Measurements from ENCODE around the gene SOX18.
"Not testable (repeated sequence)": the region's sequence is repeated elsewhere in the genome, so short reads cannot be mapped to it uniquely, and the experiment has no call there.

The SOX18 gene

DNA sequence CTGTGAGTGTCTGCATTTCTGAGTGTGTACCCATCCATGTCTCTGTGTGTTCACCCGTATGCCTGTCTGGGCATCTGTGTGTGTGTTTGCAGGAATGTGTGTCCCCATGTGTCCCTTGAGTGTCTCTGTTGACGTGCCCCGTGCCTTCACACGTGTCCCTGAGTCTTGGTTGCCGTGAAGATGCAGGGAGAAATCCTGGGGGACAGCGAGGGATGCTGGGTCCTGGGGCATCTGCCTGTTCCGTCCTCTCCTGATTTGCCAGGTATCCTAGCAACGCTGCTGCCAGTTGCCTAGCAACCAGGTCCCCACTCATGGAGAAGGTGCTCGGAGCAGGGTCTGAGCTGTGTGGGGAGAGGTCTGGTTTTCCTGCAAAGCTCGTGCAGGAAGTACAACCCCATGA, 40.7 kb upstream of the SOX18 start:
- Histone ChIP-seq H3K4me3 (no peak overlapping the region), H3K4me2 (no peak overlapping the region), H3K27me3 (peaks cover 35% of the 10 kb centered on the region), H3K9me3 (peaks cover 25% of the 10 kb centered on the region), H3K4me1 (peaks cover 11% of the 10 kb centered on the region; the same call in 1 of the 2 replicates), H3K27ac (no peak overlapping the region), H3K9ac (no peak overlapping the region), H3K36me3 (no peaks in the 10 kb centered on the region), H4K20me1 (peaks cover 40% of the 10 kb centered on the region)
- TF ChIP-seq Cebpa-rat (IDR thresholded peaks at IDR 0.05), result no peak

DNA sequence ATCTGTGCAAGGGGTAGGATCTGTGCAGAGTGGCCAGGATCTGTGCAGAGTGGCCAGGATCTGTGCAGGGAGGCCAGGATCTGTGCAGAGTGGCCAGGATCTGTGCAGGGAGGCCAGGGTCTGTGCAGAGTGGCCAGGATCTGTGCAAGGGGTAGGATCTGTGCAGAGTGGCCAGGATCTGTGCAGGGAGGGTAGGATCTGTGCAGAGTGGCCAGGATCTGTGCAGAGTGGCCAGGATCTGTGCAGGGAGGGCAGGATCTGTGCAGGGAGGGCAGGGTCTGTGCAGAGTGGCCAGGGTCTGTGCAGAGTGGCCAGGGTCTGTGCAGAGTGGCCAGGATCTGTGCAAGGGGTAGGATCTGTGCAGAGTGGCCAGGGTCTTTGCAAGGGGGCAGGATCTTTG, 39.1 kb upstream of the SOX18 start:
- not testable (repeated sequence) for H3K9ac ChIP-seq, H3K36me3 ChIP-seq, H3K4me2 ChIP-seq, H3K4me3 ChIP-seq, H3K27ac ChIP-seq
- H3K27me3 ChIP-seq, result peaks cover 51% of the 10 kb centered on the region
- peaks cover 54% of the 10 kb centered on the region for H4K20me1 ChIP-seq
- peaks cover 22% of the 10 kb centered on the region for H3K4me1 ChIP-seq
- H3K9me3 ChIP-seq, result peaks cover 25% of the 10 kb centered on the region

DNA sequence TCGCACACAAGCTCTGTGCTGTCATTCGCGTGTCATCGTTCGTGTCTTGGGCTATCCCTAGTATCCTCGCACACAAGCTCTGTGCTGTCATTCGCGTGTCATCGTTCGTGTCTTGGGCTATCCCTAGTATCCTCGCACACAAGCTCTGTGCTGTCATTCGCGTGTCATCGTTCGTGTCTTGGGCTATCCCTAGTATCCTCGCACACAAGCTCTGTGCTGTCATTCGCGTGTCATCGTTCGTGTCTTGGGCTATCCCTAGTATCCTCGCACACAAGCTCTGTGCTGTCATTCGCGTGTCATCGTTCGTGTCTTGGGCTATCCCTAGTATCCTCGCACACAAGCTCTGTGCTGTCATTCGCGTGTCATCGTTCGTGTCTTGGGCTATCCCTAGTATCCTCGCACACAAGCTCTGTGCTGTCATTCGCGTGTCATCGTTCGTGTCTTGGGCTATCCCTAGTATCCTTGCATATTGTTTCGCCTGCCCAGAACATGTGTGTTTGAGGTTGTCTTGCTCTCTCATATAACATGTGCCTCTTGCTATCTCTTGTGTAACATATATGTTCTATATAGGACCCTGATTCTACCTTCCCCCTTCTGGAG, 37.9 kb upstream of the SOX18 start:
- H3K4me2 ChIP-seq, result not testable (repeated sequence)
- peaks cover 58% of the 10 kb centered on the region for H3K27me3 ChIP-seq
- H4K20me1 ChIP-seq, result peaks cover 47% of the 10 kb centered on the region

DNA sequence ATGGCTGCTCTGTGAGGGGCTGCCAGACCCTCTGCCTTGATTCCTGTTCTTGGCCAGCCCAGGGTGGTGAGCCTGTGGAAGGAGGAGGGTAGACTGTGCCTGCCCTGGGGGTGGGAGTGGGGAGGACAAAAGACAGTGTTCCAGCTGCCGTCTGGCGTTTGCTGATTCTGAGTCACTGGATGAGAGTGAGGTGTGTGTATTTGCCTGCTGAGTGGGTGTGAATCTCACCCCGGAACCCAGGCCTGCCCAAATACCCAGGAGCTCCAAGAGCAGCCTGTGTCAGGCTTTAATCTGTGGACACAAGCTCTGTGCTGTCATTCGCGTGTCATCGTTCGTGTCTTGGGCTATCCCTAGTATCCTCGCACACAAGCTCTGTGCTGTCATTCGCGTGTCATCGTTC, 37.4 kb upstream of the SOX18 start:
- Histone ChIP-seq H3K4me1 (peaks cover 27% of the 10 kb centered on the region), H3K4me3 (no peak overlapping the region), H3K4me2 (no peak overlapping the region), H3K27me3 (peaks cover 58% of the 10 kb centered on the region), H3K36me3 (no peaks in the 10 kb centered on the region), H3K9me3 (peaks cover 25% of the 10 kb centered on the region), H3K27ac (no peak overlapping the region), H3K9ac (no peak overlapping the region), H4K20me1 (peaks cover 45% of the 10 kb centered on the region)
- no peak for TF ChIP-seq Cebpa-rat (IDR thresholded peaks at IDR 0.05)

More for the DNA sequence above, 37.9 kb upstream of the SOX18 start:
- not testable (repeated sequence) for H3K27ac ChIP-seq, H3K4me3 ChIP-seq, H3K9ac ChIP-seq, H3K36me3 ChIP-seq
- H3K4me1 ChIP-seq, result peaks cover 25% of the 10 kb centered on the region
- H3K9me3 ChIP-seq, result peaks cover 25% of the 10 kb centered on the region

DNA sequence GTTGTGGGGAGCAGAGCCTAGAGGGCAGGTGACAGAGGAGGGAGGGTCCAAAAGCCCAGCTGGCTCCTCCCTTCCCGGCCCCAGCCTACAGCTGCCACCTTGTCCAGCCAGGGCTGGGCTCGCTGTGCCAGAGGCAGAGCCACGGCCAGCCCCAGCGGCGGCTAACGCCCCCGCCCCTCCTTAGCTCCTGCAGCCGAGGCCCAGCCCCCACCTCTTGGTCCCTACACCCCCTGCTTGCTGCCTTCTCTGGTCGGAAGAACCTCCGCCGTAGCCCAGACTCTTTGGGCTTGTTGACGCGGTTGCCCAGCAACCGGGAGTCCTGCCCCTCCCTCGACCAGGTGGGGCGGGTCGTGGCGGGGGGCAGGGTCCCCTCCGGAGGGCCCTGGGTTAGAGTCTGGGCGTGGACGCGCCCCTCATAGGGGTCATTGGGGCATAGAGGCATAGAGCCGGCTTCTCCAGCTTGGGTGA, 35.3 kb upstream of the SOX18 start:
- no peak for TF ChIP-seq Cebpa-rat (IDR thresholded peaks at IDR 0.05)
- Histone ChIP-seq H3K27ac (no peak overlapping the region), H3K36me3 (no peaks in the 10 kb centered on the region), H4K20me1 (peaks cover 36% of the 10 kb centered on the region), H3K4me3 (0 out of 2 replicates have a peak overlapping the region, but pooled peaks have one; percentile 73), H3K27me3 (peaks cover 54% of the 10 kb centered on the region), H3K9ac (no peak overlapping the region), H3K9me3 (peaks cover 25% of the 10 kb centered on the region), H3K4me2 (peak overlapping the region; percentile 99), H3K4me1 (peaks cover 45% of the 10 kb centered on the region)

DNA sequence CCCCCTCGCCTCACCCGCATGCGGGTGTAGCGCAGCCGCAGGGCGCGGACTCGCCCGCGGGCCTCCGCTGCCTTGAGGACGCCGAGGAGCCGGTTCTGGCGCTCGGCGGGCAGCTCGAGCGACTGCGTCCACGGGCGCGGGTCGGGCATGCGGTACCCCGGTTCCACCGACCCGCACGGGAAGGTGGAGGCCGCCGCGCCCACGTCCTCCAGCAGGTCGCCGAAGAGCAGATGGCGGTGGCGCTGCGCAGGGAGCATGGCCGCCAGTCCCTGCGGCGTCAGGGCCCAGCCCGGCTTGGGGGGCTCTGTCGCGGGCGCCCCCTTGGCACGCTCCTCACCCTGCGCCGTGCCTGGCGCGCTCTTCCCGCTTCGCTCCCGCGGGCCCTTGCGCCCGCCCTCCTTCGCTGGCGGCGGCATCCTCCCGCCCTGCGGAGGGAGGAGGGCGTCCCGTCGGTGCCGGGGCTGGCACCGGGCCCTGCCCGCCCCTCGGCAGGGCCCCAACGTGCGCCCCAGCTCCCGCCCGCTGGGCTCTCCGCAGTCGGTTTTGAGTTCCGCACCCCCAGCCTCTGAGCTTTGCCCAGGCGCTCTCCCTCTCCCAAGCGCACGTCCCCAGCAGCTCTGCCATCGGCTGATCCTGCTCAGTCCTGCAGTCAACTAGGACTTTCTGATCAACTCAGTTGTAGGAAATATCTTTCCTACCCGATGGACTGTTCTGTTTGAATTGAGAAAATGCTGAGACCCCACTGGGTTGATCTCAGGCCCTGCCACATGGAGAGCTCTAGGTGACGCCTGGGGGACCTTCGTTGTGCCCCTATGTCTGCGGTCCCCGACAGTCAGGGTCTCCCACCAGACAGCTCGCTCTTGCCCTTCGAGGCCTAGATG, 34.6 kb upstream of the SOX18 start, which contains the start of gene LKAAEAR1:
Gene LKAAEAR1, minus strand, starts transcription at position 595 of the 881 bp plus-strand sequence. Its CDS starts 179 bp downstream, at position 416.
- H3K36me3 ChIP-seq, result no peaks in the 10 kb centered on the region
- H3K27me3 ChIP-seq, result peaks cover 47% of the 10 kb centered on the region
- peak within 1 kb of the TSS; percentile 73 for H3K4me3 ChIP-seq
- peaks cover 29% of the 10 kb centered on the region for H4K20me1 ChIP-seq
- TF ChIP-seq Cebpa-rat (IDR thresholded peaks at IDR 0.05), result no peak
- peak within 1 kb of the TSS; percentile 66 for H3K9ac ChIP-seq
- H3K27ac ChIP-seq, result peak within 1 kb of the TSS; percentile 38; the same call in 1 of the 2 replicates
- H3K4me1 ChIP-seq, result peaks cover 46% of the 10 kb centered on the region
- H3K9me3 ChIP-seq, result peaks cover 25% of the 10 kb centered on the region
- peak within 1 kb of the TSS; percentile 99 for H3K4me2 ChIP-seq

DNA sequence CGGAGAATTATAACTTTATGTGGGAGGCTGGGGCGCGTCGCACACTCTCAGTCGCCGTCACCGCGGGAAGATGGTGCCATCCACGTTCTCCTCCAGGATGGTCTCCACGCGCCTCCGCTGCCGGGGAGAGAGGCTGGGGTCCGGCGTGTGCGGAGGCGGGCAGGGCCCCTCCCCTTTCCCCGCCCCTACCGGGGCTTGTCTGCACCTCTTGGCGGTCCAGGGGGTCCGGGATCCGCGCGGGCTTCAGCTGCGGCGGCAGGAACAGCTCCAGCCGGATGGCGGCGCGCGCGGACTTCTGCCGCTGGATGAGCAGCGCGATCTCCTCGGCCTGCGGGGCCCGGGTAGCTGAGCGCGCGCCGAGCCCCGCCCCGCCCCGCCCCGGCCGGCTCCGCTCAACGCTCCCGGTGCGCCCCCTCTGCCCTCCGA, 34.0 kb upstream of the SOX18 start:
- peak overlapping the region; percentile 38; the same call in 1 of the 2 replicates for H3K27ac ChIP-seq
- peak overlapping the region; percentile 66 for H3K9ac ChIP-seq
- H3K27me3 ChIP-seq, result peaks cover 42% of the 10 kb centered on the region

DNA sequence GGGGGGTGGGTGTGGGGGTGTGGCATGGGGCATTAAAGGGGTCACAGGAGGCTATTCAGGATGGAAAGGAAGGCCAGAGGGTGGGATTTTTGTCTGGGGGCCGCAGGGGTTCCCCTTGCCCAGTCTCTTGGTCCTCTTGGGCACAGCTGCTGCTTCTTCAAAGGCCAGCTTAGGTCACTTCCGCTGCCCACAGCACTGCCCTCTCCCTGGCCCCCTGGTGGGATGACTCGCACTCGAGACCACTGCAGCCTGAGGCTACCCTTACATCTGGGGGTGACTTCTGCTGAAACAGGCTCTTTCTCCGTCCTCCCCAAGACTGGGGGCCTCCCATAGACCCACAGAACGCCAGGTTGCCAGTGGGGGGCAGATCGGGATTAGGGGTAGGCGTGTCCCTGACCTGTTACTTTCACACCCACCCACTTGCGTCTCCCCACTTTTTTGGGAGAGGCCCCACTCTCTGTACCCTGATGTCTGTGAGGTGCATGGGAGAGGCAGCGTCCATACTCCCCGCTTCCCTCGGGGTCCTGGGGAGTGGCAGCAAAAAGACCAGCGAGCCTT, 33.5 kb upstream of the SOX18 start:
- Histone ChIP-seq H3K27ac (peak overlapping the region; percentile 30; the same call in 1 of the 2 replicates), H3K27me3 (peaks cover 37% of the 10 kb centered on the region), H3K9ac (peak overlapping the region; percentile 55; the same call in 1 of the 2 replicates), H3K9me3 (peaks cover 20% of the 10 kb centered on the region), H3K4me1 (peaks cover 56% of the 10 kb centered on the region), H3K4me3 (peak overlapping the region; percentile 73), H3K36me3 (no peaks in the 10 kb centered on the region), H3K4me2 (peak overlapping the region; percentile 99), H4K20me1 (peaks cover 21% of the 10 kb centered on the region)
- no peak for TF ChIP-seq Cebpa-rat (IDR thresholded peaks at IDR 0.05)

More for the DNA sequence above, 34.0 kb upstream of the SOX18 start:
- Histone ChIP-seq H4K20me1 (peaks cover 23% of the 10 kb centered on the region), H3K9me3 (peaks cover 24% of the 10 kb centered on the region), H3K4me1 (peaks cover 52% of the 10 kb centered on the region), H3K36me3 (no peaks in the 10 kb centered on the region), H3K4me2 (peak overlapping the region; percentile 99), H3K4me3 (peak overlapping the region; percentile 73)
- no peak for TF ChIP-seq Cebpa-rat (IDR thresholded peaks at IDR 0.05)

DNA sequence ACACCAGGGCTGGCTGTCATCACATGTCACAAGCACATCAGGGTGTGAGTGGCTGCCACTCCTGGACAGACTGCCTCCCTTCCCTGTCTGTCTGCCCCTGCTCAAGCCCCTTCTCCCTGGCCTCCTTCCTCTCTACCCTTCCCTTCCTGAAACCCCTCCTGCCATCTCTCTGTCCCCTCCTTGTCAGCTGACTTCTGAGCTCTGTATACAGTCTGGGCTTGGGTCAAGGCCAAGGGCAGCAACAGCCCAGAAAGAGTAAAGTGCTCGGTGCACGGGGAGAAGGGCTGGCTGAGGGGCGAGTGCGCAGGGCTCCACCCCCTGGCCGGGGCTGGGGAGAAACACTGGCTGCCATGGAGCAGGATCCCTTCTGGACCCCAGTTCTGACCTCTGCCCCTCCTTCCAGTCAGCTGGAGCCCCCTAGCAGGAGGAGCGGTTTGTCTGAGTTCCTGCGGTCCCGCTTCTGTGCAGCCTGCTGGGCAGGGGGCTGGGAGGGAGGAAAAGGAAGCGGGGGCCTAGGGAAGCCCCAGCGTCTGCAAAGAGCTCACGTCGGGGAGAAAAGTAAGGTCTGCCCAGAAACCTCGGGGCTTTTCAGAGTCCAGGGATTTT, 32.8 kb upstream of the SOX18 start:
- H3K4me2 ChIP-seq, result peak overlapping the region; percentile 99
- peak overlapping the region; percentile 55 for H3K9ac ChIP-seq
- H3K27me3 ChIP-seq, result peaks cover 35% of the 10 kb centered on the region
- peaks cover 14% of the 10 kb centered on the region for H3K9me3 ChIP-seq
- no peaks in the 10 kb centered on the region for H3K36me3 ChIP-seq
- peak overlapping the region; percentile 73 for H3K4me3 ChIP-seq
- peak overlapping the region; percentile 58; the same call in 1 of the 2 replicates for H3K27ac ChIP-seq
- no peak for TF ChIP-seq Cebpa-rat (IDR thresholded peaks at IDR 0.05)
- H4K20me1 ChIP-seq, result peaks cover 21% of the 10 kb centered on the region
- peaks cover 62% of the 10 kb centered on the region for H3K4me1 ChIP-seq

All from BLaER1 (cell line).